ENCODE data around the gene SCGB3A1.

Gene SCGB3A1

GRCh38 chr5:180625125-180625790 lies 34.0 kb upstream of the SCGB3A1 start:
- DNase-seq: no peak

- no peak for DNase-seq
Observed at GRCh38 chr5:180624587-180624986, 33.3 kb upstream of the SCGB3A1 start.

GRCh38 chr5:180623844-180624243 lies 32.5 kb upstream of the SCGB3A1 start:
- DNase-seq: no peak

GRCh38 chr5:180623411-180623834 lies 32.1 kb upstream of the SCGB3A1 start:
- DNase-seq: no peak

- DNase-seq: no peak
Observed at GRCh38 chr5:180622910-180623309, 31.6 kb upstream of the SCGB3A1 start.

GRCh38 chr5:180621311-180621710 lies 30.0 kb upstream of the SCGB3A1 start:
- DNase-seq: no peak

GRCh38 chr5:180620014-180620413 lies 28.7 kb upstream of the SCGB3A1 start:
- no peak for DNase-seq

GRCh38 chr5:180619563-180619915 lies 28.2 kb upstream of the SCGB3A1 start:
- no peak for DNase-seq

- DNase-seq: peak; percentile 52
Observed at GRCh38 chr5:180618829-180619562, 27.7 kb upstream of the SCGB3A1 start.

- DNase-seq: no peak
Observed at GRCh38 chr5:180618487-180618828, 27.2 kb upstream of the SCGB3A1 start.

GRCh38 chr5:180613814-180614188 lies 22.5 kb upstream of the SCGB3A1 start:
- no peak for DNase-seq

GRCh38 chr5:180613188-180613813 lies 22.0 kb upstream of the SCGB3A1 start:
- no peak for DNase-seq

GRCh38 chr5:180612683-180613082 lies 21.4 kb upstream of the SCGB3A1 start:
- DNase-seq: no peak

GRCh38 chr5:180611140-180611850 lies 20.0 kb upstream of the SCGB3A1 start:
- DNase-seq: no peak

- DNase-seq: no peak
Observed at GRCh38 chr5:180609817-180610550, 18.7 kb upstream of the SCGB3A1 start.

GRCh38 chr5:180609386-180609785 lies 18.1 kb upstream of the SCGB3A1 start:
- no peak for DNase-seq

GRCh38 chr5:180608572-180609310 lies 17.4 kb upstream of the SCGB3A1 start:
- DNase-seq: no peak

- DNase-seq: peak; percentile 43
Observed at GRCh38 chr5:180607861-180608571, 16.7 kb upstream of the SCGB3A1 start.

GRCh38 chr5:180606215-180606785 lies 15.0 kb upstream of the SCGB3A1 start:
- DNase-seq: no peak

- peak; percentile 74 for DNase-seq
Observed at GRCh38 chr5:180605554-180606214, 14.4 kb upstream of the SCGB3A1 start.

- DNase-seq: no peak
Observed at GRCh38 chr5:180604271-180604670, 13.0 kb upstream of the SCGB3A1 start.

All from activated CD4-positive, alpha-beta T cell treated with anti-CD3 and anti-CD28 coated beads, Interleukin-10, Interleukin-2, amounts not matched to agents 100 ng/mL and 50 ng/mL, durations not matched to agents 16 hours and 8 hours (primary cell).